ENCODE measurements around the gene RNF20.

RNF20 gene

DNA sequence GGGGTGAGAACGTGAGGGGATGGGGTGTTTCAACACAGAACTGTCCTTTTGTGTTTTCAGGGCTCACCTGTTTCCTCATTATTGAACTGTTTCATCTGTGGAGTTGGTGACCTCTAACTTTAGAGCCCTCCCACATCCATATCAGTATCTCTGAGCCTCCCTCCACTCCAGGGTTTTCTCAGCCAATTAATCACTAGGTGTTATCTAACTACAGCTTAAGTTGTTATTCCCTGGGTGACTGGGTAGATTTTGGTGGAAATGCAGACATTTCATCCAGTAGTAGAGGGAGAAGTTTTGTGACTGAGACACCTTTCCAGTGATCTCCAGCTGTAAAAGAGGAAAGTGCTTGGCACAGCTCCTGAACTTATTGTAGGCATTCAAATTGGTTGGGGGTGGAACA, 37.5 kb downstream of the RNF20 start:
- H3K4me3 ChIP-seq (ENCODE audit: control insufficient read depth, low read depth, low read length): no peak overlapping the region
- DNase-seq (ENCODE audit: low read depth): no peak
- TF ChIP-seq, protein P1, sequence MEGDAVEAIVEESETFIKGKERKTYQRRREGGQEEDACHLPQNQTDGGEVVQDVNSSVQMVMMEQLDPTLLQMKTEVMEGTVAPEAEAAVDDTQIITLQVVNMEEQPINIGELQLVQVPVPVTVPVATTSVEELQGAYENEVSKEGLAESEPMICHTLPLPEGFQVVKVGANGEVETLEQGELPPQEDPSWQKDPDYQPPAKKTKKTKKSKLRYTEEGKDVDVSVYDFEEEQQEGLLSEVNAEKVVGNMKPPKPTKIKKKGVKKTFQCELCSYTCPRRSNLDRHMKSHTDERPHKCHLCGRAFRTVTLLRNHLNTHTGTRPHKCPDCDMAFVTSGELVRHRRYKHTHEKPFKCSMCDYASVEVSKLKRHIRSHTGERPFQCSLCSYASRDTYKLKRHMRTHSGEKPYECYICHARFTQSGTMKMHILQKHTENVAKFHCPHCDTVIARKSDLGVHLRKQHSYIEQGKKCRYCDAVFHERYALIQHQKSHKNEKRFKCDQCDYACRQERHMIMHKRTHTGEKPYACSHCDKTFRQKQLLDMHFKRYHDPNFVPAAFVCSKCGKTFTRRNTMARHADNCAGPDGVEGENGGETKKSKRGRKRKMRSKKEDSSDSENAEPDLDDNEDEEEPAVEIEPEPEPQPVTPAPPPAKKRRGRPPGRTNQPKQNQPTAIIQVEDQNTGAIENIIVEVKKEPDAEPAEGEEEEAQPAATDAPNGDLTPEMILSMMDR (conservative IDR thresholded peaks at IDR 0.05; ENCODE audit: control insufficient read depth, insufficient read depth, low read depth, low read length): no peak

DNA sequence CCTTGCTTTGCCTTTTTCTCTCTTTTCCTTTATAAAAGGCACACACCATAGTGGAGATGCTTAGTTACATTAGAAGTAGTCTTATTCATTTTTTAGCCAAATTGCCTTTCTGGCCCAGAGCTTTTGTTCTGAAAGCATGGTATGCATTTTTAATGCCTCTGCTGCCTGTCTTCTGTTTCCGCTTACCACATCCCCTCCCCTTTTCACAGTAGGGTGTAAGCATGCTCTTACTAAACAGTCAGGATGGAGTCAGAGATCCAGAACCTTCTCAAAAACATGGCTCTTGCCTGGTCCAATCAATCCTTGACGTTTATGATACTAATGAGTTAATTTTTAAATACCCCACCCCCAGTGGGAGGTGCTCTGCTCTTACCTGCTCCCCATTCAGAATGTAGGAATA, 38.7 kb downstream of the RNF20 start:
- TF ChIP-seq, protein P1 (conservative IDR thresholded peaks at IDR 0.05; ENCODE audit: control insufficient read depth, insufficient read depth, low read depth, low read length): no peak
- DNase-seq (ENCODE audit: low read depth): no peak
- H3K4me3 ChIP-seq (ENCODE audit: control insufficient read depth, low read depth, low read length): no peak overlapping the region

DNA sequence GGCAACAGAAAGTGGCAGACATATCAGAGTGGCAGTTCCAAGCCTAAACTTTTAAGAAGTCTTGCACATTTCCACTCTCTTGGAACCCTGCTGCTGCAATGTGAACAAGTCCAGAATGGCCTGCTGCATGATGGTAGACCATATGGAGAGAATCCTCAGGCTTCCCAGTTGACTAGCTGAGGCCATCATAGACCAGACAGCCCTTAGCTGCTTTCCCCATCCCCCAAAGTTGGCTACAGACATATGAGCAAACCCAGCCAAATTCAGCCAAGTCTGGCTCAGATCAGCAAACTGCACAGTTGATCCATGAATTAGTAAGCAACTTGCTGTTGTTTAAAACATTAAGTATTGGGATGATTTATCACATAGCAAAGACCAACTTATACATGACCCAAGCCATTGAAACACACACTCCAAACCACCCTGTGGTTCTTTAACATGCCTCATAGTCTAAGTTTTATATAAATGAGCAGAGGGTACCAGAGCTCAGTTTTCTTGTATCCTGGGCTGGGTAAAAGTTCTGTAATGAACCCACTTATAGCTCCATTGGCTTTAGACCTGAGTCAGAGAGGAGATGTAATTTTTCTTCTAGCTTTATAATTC, 41.2 kb downstream of the RNF20 start:
- no peak overlapping the region for H3K4me3 ChIP-seq (ENCODE audit: control insufficient read depth, low read depth, low read length)
- TF ChIP-seq, protein P1 (conservative IDR thresholded peaks at IDR 0.05; ENCODE audit: control insufficient read depth, insufficient read depth, low read depth, low read length): no peak
- DNase-seq (ENCODE audit: low read depth): peak; percentile 31

DNA sequence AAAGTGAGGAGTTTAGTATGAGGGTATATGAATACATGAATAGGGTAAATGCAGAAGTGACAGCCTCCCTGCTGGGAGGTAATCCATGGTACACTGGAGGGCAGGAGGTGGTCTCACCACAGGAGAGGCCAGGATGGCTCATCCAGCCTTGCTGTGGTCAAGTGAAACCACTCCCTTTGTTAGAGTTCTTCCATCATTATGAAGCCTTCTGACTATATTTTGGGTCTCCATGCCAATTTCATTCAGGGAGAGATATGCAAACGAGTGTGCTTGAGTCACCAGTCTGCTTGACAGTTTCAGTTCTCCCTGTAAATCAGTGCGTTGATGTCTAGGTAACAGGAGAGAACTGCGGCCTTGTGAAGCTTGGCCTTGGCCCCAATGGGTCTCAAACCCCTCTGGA, 44.7 kb downstream of the RNF20 start:
- peak; percentile 14 for DNase-seq (ENCODE audit: low read depth)
- TF ChIP-seq, protein P1 (conservative IDR thresholded peaks at IDR 0.05; ENCODE audit: control insufficient read depth, insufficient read depth, low read depth, low read length): no peak
- H3K4me3 ChIP-seq (ENCODE audit: control insufficient read depth, low read depth, low read length): no peak overlapping the region

DNA sequence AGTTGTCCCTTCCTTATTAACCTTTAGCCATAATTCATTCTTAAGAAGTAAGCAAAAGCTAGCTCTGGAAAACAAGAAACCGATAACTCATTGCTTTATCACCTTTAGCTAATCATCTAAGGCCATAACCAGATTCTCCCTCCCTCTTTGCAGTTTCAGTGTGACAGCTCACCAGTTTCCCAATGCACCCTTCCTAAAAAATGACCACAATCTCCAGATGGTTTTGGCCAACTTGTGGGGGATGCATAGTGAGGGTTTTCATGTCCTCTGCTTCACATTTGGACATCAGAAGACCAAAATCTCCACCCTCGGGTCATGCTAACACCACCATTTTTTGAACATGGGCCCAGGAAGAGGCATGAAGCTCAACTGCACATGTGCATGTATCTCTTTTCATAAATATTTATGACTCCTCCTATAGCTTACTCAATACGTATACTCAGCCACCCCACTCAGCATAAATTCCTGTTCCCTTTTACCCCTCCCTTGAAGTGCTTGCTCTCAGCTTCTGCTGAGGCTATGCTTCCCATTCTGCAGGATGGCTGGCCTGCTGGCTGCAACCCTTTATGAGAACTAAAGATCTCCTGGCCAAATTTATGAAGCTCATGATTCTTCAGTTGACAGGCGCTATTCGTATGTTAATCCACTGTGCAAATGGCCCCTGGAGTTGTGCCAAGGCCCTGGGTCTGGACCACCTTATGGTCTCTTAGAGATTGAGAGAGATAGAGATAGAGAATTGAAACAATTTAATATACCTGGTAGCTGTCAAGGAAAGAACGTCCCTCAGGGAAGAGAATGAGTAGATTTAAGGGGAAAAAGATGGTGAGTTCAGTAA, 46.3 kb downstream of the RNF20 start:
- no peak overlapping the region for H3K4me3 ChIP-seq (ENCODE audit: control insufficient read depth, low read depth, low read length)
- TF ChIP-seq, protein P1 (conservative IDR thresholded peaks at IDR 0.05; ENCODE audit: control insufficient read depth, insufficient read depth, low read depth, low read length): no peak
- DNase-seq (ENCODE audit: low read depth): no peak

DNA sequence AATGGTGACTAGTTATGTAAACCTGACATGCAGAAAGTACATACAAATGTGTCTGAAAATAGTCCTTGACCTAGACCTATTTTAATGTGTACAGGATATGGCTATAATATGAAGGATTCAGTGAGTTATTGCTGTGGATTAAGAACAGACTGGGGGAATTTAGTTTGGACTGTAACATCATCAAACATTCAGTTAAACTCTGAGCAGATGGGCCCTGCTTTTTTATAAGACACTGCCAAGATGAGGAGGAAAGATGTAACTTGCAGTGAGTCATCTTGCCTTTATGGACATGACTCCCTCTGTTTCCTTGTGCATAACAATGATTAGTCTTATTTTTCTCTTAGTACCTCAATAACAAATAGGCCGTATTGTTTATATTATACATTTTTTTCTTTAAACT, 48.9 kb downstream of the RNF20 start:
- DNase-seq (ENCODE audit: low read depth): peak; percentile 92
- TF ChIP-seq, protein P1 (conservative IDR thresholded peaks at IDR 0.05; ENCODE audit: control insufficient read depth, insufficient read depth, low read depth, low read length): no peak
- no peak overlapping the region for H3K4me3 ChIP-seq (ENCODE audit: control insufficient read depth, low read depth, low read length)

Data from fibroblast of mammary gland (primary cell).